ENCODE results near the gene NCR3LG1.

The NCR3LG1 gene

GRCh38 chr11:17395554-17395961 is 44.0 kb downstream of the NCR3LG1 start:
- no peak for DNase-seq

GRCh38 chr11:17395978-17396377 is 44.4 kb downstream of the NCR3LG1 start:
- DNase-seq, result no peak

GRCh38 chr11:17396598-17397310 is 45.2 kb downstream of the NCR3LG1 start:
- DNase-seq, result no peak

GRCh38 chr11:17397311-17398002 is 45.9 kb downstream of the NCR3LG1 start:
- DNase-seq, result no peak

GRCh38 chr11:17399236-17399635 is 47.6 kb downstream of the NCR3LG1 start:
- no peak for DNase-seq

- no peak for DNase-seq
Measured at GRCh38 chr11:17400048-17400775, 48.6 kb downstream of the NCR3LG1 start.

- no peak for DNase-seq
Measured at GRCh38 chr11:17401316-17401715, 49.7 kb downstream of the NCR3LG1 start.

- DNase-seq, result no peak
Measured at GRCh38 chr11:17401841-17402240, 50.2 kb downstream of the NCR3LG1 start.

- no peak for DNase-seq
Measured at GRCh38 chr11:17402486-17402885, 50.9 kb downstream of the NCR3LG1 start.

- no peak for DNase-seq
Measured at GRCh38 chr11:17403980-17404759, 52.6 kb downstream of the NCR3LG1 start.

GRCh38 chr11:17405232-17406005 is 53.8 kb downstream of the NCR3LG1 start:
- no peak for DNase-seq

- no peak for DNase-seq
Measured at GRCh38 chr11:17406082-17406817, 54.6 kb downstream of the NCR3LG1 start.

- DNase-seq, result no peak
Measured at GRCh38 chr11:17406818-17407149, 55.2 kb downstream of the NCR3LG1 start.

- no peak for DNase-seq
Measured at GRCh38 chr11:17407575-17407974, 56.0 kb downstream of the NCR3LG1 start.

- no peak for DNase-seq
Measured at GRCh38 chr11:17408026-17408425, 56.4 kb downstream of the NCR3LG1 start.

GRCh38 chr11:17408641-17409040 is 57.0 kb downstream of the NCR3LG1 start:
- DNase-seq, result no peak

- DNase-seq, result no peak
Measured at GRCh38 chr11:17410606-17411379, 59.2 kb downstream of the NCR3LG1 start.

GRCh38 chr11:17411418-17411817 is 59.8 kb downstream of the NCR3LG1 start:
- no peak for DNase-seq

GRCh38 chr11:17412488-17413180 is 61.0 kb downstream of the NCR3LG1 start:
- DNase-seq, result no peak

Measured in inflammatory macrophage treated with lipopolysaccharide for 4 hours (primary cell).